IPS-11a (cell line): Measurements from ENCODE around the gene RNF123.

ENCODE experiments used
- H3K4me3 ChIP-seq: one replicate; pipeline ENCODE4 v1.5.1; 2013; ENCODE audit warnings: low read depth, low read length, control low read depth

The RNF123 gene

DNA sequence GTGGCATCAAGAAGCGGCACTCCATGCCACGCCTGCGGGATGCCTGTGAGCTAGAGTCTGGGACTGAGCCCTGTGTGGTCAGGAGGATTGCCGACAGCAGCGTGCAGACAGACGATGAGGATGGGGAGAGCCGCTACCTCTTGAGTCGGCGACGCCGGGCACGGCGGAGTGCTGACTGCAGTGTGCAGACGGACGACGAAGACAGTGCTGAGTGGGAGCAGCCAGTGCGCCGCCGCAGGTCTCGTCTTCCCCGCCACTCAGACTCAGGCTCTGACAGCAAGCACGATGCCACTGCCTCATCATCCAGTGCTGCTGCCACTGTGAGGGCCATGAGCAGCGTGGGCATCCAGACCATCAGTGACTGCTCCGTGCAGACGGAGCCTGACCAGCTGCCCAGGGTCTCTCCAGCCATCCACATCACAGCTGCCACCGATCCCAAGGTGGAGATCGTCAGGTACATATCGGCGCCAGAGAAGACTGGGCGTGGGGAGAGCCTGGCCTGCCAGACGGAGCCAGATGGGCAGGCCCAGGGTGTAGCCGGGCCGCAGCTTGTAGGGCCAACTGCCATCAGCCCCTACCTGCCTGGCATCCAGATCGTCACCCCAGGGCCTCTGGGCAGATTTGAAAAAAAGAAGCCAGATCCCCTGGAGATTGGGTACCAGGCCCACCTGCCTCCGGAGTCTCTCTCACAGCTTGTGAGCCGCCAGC, 32.0 kb upstream of the RNF123 start:
- H3K4me3 ChIP-seq = no peak overlapping the region

DNA sequence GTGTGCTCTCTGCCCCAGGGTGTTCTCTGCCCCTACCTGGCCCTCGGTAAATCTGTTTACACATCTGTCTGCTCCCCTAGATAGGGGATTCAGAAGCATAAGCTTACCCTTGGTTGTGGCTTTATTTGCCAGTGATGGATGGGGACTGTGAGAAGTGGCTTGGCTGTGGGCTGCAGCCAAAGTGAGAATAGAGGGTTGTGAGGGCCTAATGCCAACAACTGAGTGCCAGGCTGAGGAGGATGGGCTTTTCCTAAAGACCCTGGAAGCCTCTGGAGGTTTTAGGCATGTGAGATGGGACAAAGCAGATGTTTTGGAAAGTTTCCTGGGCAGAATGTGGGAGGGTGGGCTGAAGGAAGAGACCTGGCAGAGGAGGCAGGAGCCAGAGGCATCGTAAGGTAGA, 30.6 kb upstream of the RNF123 start:
- H3K4me3 ChIP-seq = no peak overlapping the region

DNA sequence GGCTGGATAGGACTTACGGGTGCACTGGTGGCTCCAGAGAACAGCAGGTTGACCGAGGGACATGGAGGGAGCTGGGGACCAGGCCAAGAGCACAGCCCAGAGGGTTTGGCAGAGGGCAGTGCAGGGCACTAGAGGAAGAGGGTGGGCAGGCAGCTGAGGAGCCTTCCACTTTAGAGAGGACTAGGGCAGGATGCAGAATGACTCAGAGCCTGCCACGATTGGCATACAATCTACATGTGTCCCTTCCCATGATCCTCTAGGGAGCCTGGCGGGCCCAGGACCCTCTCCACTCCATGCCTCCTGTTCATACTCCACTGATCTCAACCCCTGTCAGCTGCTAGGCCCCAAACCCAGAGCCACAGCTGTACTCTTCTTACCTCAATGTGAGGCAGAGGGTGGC, 29.6 kb upstream of the RNF123 start:
- no peak overlapping the region for H3K4me3 ChIP-seq

DNA sequence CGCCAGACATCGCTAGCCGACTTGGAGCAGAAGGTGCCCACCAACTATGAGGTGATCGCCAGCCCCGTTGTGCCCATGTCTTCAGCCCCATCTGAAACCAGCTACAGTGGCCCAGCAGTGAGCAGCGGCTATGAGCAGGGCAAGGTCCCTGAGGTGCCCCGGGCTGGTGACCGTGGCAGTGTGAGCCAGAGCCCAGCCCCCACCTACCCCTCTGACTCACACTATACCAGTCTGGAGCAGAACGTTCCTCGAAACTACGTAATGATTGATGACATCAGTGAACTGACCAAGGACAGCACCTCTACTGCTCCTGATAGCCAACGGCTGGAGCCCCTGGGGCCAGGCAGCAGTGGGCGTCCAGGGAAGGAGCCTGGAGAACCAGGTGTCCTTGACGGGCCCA, 28.1 kb upstream of the RNF123 start:
- no peak overlapping the region for H3K4me3 ChIP-seq

DNA sequence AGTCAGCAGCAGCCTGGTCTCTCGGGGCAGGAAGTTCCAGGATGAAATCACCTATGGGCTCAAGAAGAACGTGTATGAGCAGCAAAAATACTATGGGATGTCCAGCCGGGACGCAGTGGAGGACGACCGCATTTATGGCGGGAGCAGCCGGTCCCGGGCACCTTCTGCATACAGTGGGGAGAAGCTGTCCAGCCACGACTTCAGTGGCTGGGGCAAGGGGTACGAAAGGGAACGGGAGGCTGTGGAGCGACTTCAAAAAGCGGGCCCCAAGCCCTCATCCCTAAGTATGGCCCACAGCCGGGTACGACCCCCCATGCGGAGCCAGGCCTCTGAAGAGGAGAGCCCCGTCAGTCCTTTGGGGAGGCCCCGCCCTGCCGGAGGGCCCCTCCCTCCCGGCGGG, 27.3 kb upstream of the RNF123 start:
- H3K4me3 ChIP-seq = no peak overlapping the region

DNA sequence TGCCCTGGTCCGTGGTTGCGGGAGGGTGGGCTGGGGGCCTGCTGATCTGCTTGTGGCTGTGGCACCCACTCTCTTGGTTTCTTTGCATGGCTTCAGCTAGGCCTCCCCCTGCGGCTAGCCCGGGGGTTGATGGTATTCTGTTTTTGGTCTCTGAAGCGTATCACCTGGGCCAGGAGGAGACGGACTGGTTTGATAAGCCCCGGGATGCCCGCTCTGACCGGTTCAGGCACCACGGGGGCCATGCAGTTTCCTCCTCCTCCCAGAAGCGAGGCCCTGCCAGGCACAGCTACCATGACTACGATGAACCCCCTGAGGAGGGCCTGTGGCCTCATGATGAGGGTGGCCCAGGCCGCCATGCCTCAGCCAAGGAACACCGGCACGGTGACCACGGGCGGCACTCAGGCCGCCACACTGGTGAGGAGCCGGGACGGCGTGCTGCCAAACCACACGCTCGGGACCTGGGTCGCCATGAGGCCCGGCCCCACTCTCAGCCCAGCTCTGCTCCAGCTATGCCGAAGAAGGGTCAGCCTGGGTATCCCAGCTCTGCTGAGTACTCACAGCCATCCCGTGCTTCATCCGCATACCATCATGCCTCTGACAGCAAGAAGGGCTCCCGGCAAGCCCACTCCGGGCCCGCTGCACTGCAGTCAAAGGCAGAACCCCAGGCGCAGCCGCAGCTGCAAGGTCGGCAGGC, 26.5 kb upstream of the RNF123 start:
- H3K4me3 ChIP-seq = no peak overlapping the region

DNA sequence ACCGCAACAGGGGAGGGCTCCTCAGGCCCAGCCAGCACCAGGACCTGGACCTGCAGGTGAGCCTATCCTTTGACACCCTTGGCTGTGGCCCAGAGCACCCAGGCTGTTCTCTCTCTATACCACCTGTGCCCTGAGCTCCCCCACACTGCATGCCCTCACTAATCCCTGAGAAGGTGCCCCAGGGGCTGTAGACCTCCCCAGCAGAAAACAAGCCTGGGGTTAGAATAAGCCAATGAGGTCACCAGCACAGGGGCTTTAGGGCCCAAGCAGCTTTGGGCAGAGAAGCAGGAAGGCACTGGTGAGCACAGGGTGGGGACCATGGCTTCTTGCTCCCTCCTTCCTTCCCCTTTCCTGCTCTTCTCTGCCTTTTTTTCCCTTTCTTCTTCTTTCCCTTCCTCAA, 25.5 kb upstream of the RNF123 start:
- H3K4me3 ChIP-seq = no peak overlapping the region

DNA sequence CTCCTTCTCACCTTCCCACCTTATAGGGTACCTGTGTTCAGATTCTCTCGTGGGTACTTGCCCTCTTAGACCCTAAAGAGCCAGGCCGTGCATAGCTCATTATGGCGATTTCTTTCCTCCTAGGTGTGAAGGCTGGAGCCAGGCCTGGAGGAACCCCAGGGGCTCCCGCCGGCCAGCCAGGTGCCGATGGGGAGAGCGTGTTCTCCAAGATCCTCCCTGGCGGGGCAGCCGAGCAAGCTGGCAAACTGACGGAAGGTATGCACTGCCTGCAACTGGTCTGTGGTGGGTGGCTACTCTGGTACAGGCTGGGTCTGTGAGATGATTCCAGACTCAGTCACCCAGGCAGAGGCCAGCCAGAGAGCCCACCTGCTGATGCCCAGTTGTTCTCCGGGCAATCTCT, 25.1 kb upstream of the RNF123 start:
- H3K4me3 ChIP-seq = no peak overlapping the region

DNA sequence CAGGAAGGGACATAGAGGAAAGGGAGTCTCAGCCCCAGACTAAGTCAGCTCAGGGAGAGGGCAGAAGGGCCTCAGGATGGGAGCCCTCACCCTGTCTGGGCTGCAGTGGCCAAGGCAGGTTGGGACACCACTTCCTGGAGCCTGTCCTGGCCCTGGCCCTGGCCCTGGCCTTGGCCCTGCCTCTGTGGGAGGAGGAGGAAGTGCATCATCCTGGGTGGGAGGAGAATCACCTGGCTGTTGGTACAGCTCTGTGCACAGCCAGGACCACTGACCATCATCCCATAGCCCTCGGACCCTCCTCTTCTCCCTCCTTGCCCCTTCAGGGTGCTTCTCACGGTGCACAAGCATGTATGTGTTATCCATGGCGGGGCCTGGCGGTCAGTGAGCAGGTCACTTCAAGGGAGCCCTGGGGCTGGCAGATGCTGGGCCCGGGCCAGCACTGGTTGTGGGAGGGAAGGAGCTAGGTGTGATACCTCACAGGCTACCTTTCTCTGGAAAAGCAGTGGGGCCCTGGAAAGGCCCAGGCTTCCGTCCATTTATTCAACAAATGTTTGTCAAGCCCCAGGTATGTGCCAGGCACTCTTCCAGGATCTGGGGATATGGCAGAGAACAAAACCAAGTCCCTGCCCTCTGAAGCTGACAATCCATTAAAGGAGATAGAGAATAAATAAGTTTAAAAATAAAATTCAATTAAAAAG, 23.4 kb upstream of the RNF123 start:
- H3K4me3 ChIP-seq = no peak overlapping the region

DNA sequence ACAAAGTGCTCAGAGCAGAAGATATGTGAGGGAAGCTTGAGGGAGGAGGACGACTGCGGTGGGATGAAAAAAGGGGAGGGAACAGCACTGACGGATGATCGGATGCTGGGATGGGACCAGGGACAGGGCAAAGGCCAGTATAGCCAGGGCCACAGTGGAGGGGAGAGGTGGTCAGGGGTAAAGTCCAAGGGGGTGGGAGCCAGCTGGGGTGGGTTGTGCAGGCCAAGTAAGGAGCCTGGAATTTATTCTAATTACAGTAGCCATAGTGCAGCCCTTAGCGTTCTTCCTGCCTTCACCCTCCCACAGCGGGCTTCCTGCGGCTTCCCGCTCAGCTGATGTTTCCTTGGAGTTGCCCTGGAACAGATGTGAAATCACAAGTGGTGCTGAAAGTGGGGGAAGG, 22.8 kb upstream of the RNF123 start:
- no peak overlapping the region for H3K4me3 ChIP-seq

DNA sequence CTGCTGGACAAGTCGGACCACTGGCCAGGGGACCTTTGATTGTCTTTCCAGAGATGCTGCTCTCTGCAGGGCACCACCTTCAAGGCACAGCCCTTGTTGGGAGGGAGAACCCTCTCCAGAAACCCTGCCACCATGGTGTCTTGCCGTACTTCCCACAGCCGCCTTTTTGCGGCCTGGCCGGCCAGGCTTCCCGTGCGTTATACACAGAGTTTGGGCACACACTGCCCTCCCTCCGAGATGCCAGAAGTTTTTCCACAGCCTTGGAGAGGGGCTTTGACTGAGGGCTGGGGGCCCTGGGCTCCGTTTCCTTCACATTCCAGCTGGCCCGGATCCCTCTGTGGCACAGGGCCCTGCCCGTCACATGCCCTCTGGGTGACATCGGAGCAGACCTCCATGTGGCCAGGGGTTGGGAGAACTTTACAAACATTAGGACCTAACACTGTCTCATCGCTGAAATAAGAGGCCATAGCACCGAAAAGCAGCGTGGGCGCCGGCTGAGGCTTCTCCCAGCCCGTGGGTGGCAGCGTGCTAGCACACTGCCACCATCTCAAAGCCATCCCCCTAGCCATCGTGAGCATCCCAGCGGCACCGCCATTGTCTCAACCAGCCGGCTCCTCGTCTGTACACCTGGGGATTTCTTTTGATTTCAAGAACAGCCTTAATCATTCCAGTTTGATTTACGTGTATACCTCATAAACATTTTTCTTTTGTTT, 21.5 kb upstream of the RNF123 start:
- H3K4me3 ChIP-seq = no peak overlapping the region

DNA sequence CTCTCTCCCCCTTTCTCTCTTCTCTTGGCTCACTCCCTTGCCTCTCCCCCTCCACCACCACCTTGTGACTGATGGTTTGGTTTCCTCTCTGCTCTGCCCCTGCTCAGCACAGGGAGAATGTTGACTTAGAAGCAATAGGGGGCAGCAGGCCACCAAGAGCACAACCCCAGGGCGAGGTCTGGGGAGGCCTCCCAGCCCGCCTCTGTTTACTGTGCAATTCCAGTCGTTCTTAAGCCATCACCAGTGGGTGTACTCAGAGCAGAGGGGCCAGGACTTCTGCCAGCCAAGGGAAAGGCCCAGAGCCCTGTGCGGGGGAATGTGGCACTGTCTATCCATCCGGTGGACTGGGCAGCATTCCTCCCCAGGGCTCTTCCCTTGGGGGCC, 21.0 kb upstream of the RNF123 start:
- no peak overlapping the region for H3K4me3 ChIP-seq

DNA sequence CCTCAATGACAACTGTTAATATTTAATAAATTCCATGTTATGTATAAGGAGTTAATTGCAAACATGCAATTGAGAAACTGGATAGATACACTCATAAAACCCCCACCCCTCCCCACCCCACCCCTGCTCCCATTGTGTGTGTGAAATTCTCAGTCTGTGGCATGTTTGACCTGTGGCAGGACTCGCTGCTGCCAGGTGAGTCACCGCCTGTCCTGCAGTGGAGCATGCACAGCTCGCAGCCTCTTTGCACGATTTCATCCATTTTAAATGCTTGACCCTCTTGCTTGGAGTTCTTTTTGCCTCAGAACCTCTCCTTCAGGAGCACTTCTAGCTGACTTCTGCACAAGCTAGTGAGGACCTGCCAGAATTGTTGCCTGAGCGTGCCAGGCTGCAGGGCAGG, 20.5 kb upstream of the RNF123 start:
- no peak overlapping the region for H3K4me3 ChIP-seq

DNA sequence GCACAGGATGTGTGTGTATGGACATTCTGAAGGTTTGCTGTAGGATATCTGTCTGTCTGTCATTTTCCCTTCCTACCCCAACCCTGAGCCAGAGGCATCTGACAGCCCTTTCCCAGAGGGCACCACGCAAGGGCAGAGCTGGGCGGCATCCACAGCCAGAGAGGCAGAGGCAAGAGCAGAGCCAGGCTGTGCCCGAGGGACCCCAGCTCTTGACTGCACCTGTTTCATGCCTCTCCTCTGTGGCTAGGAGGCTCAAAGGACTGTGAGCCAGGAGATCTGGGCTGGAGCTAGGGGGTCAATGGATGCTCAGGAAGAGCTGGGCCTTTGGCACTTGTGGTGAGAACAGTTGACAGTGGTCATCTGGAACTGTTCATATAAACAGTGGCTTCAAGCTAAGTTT, 20.0 kb upstream of the RNF123 start:
- H3K4me3 ChIP-seq = no peak overlapping the region

DNA sequence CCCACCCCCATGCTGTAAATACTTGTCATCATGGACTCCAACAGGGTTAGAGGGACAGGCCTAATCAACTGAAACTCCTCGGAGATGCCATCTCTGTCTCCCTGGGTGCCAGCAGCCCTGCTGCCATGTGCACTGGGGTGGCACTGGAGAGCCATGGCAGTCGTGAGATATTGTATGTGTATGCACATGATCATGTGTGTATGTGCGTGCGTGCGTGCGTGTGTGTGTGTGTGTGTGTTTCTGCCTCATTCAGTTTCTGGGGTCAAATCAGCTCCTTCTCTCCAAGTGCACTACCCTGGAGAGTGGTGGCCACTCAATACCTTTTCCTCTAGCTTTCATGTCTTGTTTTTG, 18.4 kb upstream of the RNF123 start:
- no peak overlapping the region for H3K4me3 ChIP-seq

DNA sequence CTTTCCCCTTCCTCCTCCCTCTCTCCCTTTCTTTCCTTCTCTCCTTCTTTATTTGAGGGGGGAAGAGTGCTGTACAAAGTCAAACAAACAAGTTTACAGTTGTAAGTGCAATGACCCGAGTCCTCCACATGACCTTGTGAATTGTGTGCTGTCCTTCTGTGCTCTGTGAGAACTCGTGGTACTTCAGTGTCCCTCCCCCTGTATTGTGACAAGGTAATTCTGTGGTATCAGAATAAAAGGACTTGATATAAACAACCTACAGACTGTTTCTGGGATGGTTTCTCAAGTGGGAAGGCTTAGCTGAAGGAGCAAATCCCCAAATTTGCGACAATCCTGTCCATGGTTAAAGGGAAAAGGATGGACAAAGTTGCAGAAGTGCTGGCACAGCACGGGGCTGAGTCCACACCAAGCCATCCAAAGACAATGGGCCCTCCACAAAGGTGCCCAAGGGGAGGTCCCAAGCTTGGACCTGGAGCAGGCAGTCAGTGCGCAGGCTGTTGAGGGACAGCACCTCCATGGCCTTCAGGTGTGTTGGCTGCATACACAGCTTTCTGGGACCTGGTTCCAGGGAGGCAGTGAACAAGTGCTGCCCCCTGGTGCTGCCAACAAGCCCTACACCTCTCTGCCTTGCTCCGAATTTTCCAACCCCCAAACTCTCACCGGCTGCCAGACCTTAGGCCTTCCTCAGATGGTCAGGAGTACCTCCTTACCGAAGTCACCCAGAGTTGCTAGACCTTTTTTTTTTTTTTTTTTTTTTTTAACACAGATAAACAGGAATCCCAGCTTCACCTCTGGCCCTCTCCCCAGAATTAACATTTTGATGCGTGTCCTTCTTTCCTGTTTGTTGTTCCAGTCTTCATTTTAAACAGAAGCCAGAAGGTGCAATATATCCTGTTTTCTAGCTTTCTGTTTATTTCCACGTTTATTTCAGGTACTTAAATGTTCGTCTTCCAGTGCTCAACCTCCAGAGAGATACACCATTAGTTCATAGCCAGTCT, 17.8 kb upstream of the RNF123 start:
- H3K4me3 ChIP-seq = no peak overlapping the region

DNA sequence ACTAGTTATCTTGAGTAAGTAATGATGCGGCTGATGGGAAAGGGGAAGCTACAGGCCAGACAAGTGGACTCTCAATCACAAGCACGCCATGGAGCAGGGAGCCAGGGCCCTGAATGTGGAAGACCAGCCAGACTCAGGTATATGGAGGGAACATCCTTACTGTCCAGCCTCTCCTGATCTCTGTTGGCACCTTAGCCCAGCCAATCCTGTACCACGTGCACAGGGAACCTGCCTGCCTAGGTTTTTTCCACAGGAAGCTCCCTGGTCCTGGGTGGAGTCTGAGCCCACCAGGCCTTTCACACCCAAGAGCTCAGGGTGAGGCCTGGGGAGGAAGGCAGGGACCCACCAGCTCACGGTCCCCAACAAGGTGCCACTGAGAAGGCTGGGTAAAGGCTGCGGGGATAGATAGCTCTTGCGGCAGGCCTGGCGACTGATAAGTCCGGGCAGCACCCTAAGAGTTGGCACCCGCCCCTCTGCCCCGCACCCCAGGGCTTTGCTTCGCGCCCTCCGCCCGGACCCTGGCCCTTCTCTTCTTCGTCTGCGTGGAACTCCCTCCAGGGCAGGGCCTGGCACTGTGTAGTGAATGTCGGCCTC, 16.1 kb upstream of the RNF123 start:
- H3K4me3 ChIP-seq = peak overlapping the region; percentile 91

DNA sequence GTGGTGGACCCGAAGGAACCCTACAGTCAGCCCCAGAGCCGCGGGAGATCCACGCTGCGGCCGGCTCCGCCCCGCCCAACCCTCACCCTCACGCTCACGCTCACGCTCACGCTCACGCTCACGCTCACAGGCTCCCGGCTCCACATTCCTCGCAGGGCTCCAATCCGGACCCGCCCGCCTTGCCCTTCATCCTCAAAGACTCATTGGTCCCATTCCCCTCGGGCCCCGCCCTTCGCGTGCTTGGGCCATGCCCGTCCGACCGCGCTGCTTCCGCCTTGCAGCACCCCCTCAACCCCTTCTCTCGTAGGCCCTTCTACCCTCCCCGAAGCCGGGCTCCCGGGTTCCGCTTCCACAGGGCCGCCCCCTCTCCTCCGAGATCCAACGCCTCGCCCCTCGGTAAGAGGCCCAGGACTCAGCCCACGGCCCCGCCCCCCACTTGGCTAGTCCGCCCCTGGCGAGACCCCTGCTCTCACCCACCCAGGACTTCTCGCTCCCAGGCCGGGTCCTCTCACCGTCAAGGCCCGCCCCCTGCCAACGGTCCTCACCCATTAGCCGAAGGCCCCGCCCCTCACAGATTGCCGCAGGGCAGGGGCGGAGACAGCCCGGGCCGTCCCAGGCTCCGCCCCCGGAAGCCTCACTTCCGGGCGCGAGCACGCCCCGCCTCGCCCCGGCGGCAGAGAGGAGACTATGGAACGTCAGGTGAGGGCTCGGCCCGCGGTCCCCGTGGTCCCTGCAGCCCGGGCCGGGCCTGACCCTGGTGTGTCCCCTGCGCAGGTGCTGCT, 15.5 kb upstream of the RNF123 start, which contains the start of gene APEH:
Gene APEH (plus strand): TSS at position 637 of the 782 bp plus-strand sequence. CDS start 51 bp downstream, at position 688.
- peak within 1 kb of the TSS; percentile 91 for H3K4me3 ChIP-seq

DNA sequence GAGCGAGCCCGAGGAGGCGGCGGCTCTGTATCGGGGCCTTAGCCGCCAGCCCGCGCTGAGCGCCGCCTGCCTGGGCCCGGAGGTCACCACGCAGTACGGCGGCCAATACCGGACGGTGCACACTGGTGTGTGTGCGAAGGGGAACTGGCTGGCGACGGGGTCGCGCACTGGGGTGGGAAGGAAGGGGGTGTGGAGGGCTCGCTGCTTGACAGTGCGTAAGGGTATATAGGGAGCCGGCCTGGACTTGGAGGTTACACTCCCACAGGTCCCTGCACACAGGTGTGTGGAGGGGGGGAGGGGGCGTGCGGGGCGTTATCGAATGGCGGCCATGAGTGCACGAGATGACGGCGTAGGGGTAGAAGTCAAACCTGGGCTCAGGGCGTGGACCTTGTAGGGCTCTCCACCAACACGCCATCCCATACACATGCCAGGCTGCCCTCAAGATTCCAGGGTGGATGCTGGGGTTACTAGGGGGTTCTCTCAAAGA, 14.8 kb upstream of the RNF123 start:
- H3K4me3 ChIP-seq = peak overlapping the region; percentile 91
